ENCODE results near the gene SPTLC3. TPM values are rescaled to one million over a fixed set of nuclear protein-coding genes. Genes with fewer than 3 reads are reported as not detected.
A peak's percentile ranks its signal among the peaks of the same experiment; 100 is the strongest.

Gene SPTLC3
- total and polyA plus RNA-seq, 2 of the 13 experiments (the other 11 are each of a cell fraction or from before 2014, with no cell fraction given), result 20.5 to 95.6 TPM

GRCh38 chr20:13121840-13122515 is 113.2 kb downstream of the SPTLC3 start (continued):
- TF ChIP-seq TSC22D2 (CRISPR knock-in tag; IDR thresholded peaks at IDR 0.05; ENCODE audit: borderline replicate concordance), result no peak
- no peak for TF ChIP-seq ZNF10 (CRISPR knock-in tag; IDR thresholded peaks at IDR 0.05; ENCODE audit: borderline replicate concordance, low read depth)
- TF ChIP-seq ZBTB25 (CRISPR knock-in tag; IDR thresholded peaks at IDR 0.05), result 0 out of 2 replicates have a peak, but pooled peaks have one; percentile 30
- peak; percentile 92 for TF ChIP-seq CEBPB (IDR thresholded peaks at IDR 0.05; ENCODE audit: borderline replicate concordance, low read depth, low read length)
- TF ChIP-seq KLF16 (CRISPR knock-in tag; IDR thresholded peaks at IDR 0.05), result peak in 1 of 2 experiments; percentile 49; a peak in 1 of 4 replicates
- TF ChIP-seq ZBTB1 (CRISPR knock-in tag; IDR thresholded peaks at IDR 0.05; ENCODE audit: borderline replicate concordance), result no peak
- TF ChIP-seq PHF8 (CRISPR knock-in tag; IDR thresholded peaks at IDR 0.05), result no peak
- TF ChIP-seq FOXA1 (IDR thresholded peaks at IDR 0.05), result no peak
- TF ChIP-seq FOXA1 (CRISPR knock-in tag; IDR thresholded peaks at IDR 0.05), result peak; percentile 71; the same call in 1 of the 2 replicates
- peak; percentile 85 for TF ChIP-seq FOXP4 (CRISPR knock-in tag; IDR thresholded peaks at IDR 0.05)
- peak; percentile 96 for TF ChIP-seq RCOR2 (CRISPR knock-in tag; IDR thresholded peaks at IDR 0.05)
- TF ChIP-seq ZNF580 (CRISPR knock-in tag; IDR thresholded peaks at IDR 0.05; ENCODE audit: borderline replicate concordance, low read depth), result no peak
- no peak for TF ChIP-seq TFDP2 (CRISPR knock-in tag; IDR thresholded peaks at IDR 0.05)
- no peak for TF ChIP-seq ZNF619 (CRISPR knock-in tag; IDR thresholded peaks at IDR 0.05)
- peak; percentile 83 for TF ChIP-seq ZNF331 (CRISPR knock-in tag; IDR thresholded peaks at IDR 0.05)
- no peak for TF ChIP-seq SIN3A (IDR thresholded peaks at IDR 0.05; ENCODE audit: borderline replicate concordance, low read depth, low read length)
- TF ChIP-seq FOXK1 (CRISPR knock-in tag; IDR thresholded peaks at IDR 0.05; ENCODE audit: borderline replicate concordance, low read depth), result peak; percentile 32; the same call in 1 of the 2 replicates
- no peak for TF ChIP-seq CREB3 (CRISPR knock-in tag; IDR thresholded peaks at IDR 0.05)
- TF ChIP-seq SRSF4 (IDR thresholded peaks at IDR 0.05; ENCODE audit: low read depth, low read length, poor library complexity, severe bottlenecking), result no peak
- no peak for TF ChIP-seq MZF1 (CRISPR knock-in tag; IDR thresholded peaks at IDR 0.05; ENCODE audit: borderline replicate concordance)
- TF ChIP-seq SP4 (CRISPR knock-in tag; IDR thresholded peaks at IDR 0.05), result no peak
- TF ChIP-seq SETDB1 (CRISPR knock-in tag; IDR thresholded peaks at IDR 0.05; ENCODE audit: borderline replicate concordance), result no peak
- peak; percentile 55; the same call in 1 of the 2 replicates for TF ChIP-seq ZMYM4 (CRISPR knock-in tag; IDR thresholded peaks at IDR 0.05)
